SK-N-MC (cell line): Measurements from ENCODE around the gene EHD2.

ENCODE experiments used
- EZH2 ChIP-seq: fragments of 200-600 bp; sonication (generic); IDR thresholded peaks from one replicate; pipeline ENCODE4 v1.6.1; 2017; ENCODE audit warnings: antibody characterized with exemption
- FOXP2 ChIP-seq: optimal IDR thresholded peaks from 2 replicates; pipeline ENCODE3; 2011; ENCODE audit warnings: mild to moderate bottlenecking, moderate library complexity; ENCODE audit not compliant: insufficient read depth; ENCODE audit errors: extremely low read length, control extremely low read depth
- POLR2AphosphoS5 ChIP-seq: IDR thresholded peaks from 2 replicates; pipeline ENCODE4 v1.6.1; 2012; ENCODE audit warnings: mild to moderate bottlenecking, low read depth, low read length, borderline replicate concordance

GRCh38 chr19:47730910-47731309 is 17.7 kb downstream of the EHD2 start:
- TF ChIP-seq POLR2AphosphoS5 (no peak), EZH2 (no peak), FOXP2 (no peak)
